ENCODE data around the gene MAPKBP1.

Gene MAPKBP1

DNA sequence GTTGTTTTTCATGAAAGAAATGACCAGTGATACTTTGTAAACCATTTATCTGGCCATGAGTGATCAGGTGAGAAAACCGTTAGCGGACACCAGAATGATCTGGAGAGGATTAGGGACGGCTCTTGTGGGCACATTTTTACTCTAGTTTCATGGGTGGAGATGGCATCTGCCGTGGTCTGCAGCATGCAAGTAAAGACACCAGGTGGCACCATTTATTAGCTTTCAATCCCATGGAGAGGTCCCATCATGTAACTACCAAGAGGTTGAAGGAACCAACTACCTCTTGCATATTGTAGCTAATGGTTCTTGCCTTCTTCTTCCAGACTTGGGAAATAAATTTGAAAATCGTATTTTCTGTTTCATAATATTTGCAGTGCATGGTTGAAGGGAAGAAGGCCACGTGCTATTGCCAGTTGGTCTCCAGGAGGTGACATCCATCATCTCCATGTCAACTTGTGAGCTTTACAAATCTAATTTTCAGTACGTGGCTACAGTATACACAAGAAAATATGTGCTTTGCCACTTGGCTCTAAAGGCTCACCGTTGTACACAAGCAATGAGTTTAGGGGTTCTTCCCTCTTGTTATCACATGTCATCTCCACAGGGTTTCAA, 1.5 kb upstream of the MAPKBP1 start:
- Histone ChIP-seq H3K27me3 (ENCODE audit: control insufficient read depth, insufficient read depth, low read length) (no peaks in the 10 kb centered on the region), H3K9me3 (ENCODE audit: control insufficient read depth, insufficient read depth, low read length) (no peaks in the 10 kb centered on the region), H3K4me1 (ENCODE audit: control insufficient read depth, insufficient read depth, low read length) (no peaks in the 10 kb centered on the region), H3K27ac (ENCODE audit: low read length) (no peak overlapping the region), H3K36me3 (ENCODE audit: control insufficient read depth, insufficient read depth, low read length) (no peaks in the 10 kb centered on the region), H3K4me3 (ENCODE audit: low read length) (no peak overlapping the region)
- DNase-seq (ENCODE audit: low read depth, low spot score) = no peak
- no CpG with 5 or more reads among the region's 8 CpGs for WGBS (ENCODE audit: insufficient coverage, insufficient read length)

DNA sequence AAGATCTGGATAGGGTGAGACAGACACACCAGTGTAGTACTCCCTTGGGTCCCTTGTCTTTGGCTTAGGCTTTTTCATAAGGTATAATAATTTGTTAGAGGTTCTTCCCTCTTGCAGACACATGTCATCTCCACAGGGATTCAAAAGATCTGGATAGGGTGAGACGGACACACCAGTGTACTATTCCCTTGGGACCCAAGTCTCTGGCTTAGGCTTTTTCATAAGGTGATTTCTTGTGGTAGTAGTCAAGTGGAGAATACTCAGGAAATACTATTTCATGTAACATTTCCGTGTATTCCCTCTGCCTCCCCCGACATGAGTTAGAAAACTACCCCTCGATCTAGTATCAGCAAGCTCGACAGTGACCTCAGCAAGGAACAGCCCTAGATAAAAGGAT, 954 bp upstream of the MAPKBP1 start:
- DNase-seq (ENCODE audit: low read depth, low spot score) = no peak
- Histone ChIP-seq H3K27ac (ENCODE audit: low read length) (no peak overlapping the region), H3K27me3 (ENCODE audit: control insufficient read depth, insufficient read depth, low read length) (no peaks in the 10 kb centered on the region), H3K36me3 (ENCODE audit: control insufficient read depth, insufficient read depth, low read length) (no peaks in the 10 kb centered on the region), H3K4me1 (ENCODE audit: control insufficient read depth, insufficient read depth, low read length) (no peaks in the 10 kb centered on the region), H3K9me3 (ENCODE audit: control insufficient read depth, insufficient read depth, low read length) (no peaks in the 10 kb centered on the region), H3K4me3 (ENCODE audit: low read length) (no peak overlapping the region)
- no CpG with 5 or more reads among the region's 5 CpGs for WGBS (ENCODE audit: insufficient coverage, insufficient read length)

DNA sequence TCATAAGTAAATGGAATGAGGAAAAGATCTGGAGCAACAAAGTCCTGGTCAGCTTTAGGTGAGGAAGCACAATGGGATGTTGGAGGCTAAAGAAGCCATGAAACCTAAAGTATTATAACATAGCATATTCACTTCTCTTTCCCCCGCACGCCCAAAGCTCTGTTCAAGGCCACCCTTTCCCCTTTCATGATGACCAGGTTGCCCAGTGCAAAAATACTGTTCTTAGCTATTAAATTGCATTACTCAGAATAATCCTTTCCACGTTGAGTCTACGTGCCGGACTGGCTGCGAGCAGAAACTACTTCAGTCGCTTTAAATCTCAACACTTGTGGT, 589 bp upstream of the MAPKBP1 start:
- H3K4me1 ChIP-seq (ENCODE audit: control insufficient read depth, insufficient read depth, low read length) = no peaks in the 10 kb centered on the region
- WGBS (ENCODE audit: insufficient coverage, insufficient read length) = no CpG with 5 or more reads among the region's 7 CpGs

DNA sequence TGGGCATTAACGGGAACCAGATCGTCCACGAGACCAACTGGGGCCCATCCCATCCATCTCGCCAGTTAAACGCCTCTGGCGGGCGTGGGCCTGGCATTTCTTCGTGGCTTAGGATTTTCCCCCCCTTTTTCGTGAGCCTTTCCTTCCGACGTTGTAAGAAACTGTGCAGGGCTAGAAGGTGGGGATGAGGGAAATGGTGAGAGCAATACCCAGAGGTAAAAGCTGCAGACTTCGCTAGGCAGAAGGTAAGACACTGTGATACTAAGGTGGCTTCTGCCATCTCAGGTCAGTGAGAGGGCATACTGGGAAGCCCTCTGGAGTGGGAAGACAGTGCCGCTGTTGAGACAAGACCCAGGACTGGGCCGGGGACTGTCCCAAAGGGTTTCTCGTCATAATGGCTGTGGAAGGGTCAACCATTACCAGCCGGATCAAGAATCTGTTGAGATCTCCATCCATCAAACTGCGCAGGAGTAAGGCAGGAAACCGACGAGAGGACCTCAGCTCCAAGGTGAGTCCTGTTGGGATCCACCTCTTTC, 666 bp downstream of the MAPKBP1 start:
- H3K27me3 ChIP-seq (ENCODE audit: control insufficient read depth, insufficient read depth, low read length) = no peaks in the 10 kb centered on the region
- no CpG with 5 or more reads among the region's 19 CpGs for WGBS (ENCODE audit: insufficient coverage, insufficient read length)
- H3K36me3 ChIP-seq (ENCODE audit: control insufficient read depth, insufficient read depth, low read length) = no peaks in the 10 kb centered on the region
- DNase-seq (ENCODE audit: low read depth, low spot score) = no peak
- no peaks in the 10 kb centered on the region for H3K4me1 ChIP-seq (ENCODE audit: control insufficient read depth, insufficient read depth, low read length)
- H3K9me3 ChIP-seq (ENCODE audit: control insufficient read depth, insufficient read depth, low read length) = no peaks in the 10 kb centered on the region
- no peak overlapping the region for H3K27ac ChIP-seq (ENCODE audit: low read length)
- peak overlapping the region; percentile 71; the same call in 1 of the 2 replicates for H3K4me3 ChIP-seq (ENCODE audit: low read length)

More for the DNA sequence above, 589 bp upstream of the MAPKBP1 start:
- Histone ChIP-seq H3K9me3 (ENCODE audit: control insufficient read depth, insufficient read depth, low read length) (no peaks in the 10 kb centered on the region), H3K27ac (ENCODE audit: low read length) (no peak overlapping the region), H3K36me3 (ENCODE audit: control insufficient read depth, insufficient read depth, low read length) (no peaks in the 10 kb centered on the region), H3K4me3 (ENCODE audit: low read length) (peak overlapping the region; percentile 37; the same call in 1 of the 2 replicates), H3K27me3 (ENCODE audit: control insufficient read depth, insufficient read depth, low read length) (no peaks in the 10 kb centered on the region)
- DNase-seq (ENCODE audit: low read depth, low spot score) = no peak

DNA sequence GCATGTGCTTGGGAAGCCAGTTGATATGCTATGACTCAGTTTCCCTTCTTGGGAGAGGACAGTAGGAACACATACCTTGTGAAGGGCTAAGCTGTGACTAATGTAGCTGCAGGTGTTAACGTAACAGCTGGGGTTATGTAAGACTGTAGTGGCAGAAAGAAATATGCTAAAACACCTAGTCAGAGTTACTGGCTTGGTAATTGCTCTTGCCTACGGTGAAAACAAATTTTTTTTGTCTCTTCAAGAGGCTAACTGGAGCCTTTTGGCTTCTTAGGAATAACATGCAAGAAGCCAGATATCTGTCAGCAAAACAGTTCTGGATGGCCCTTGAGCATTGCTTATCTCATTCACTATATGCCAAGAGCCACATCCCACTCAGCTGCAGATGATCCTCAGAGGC, 1.4 kb downstream of the MAPKBP1 start:
- H3K9me3 ChIP-seq (ENCODE audit: control insufficient read depth, insufficient read depth, low read length) = no peaks in the 10 kb centered on the region
- H3K27ac ChIP-seq (ENCODE audit: low read length) = no peak overlapping the region
- no peaks in the 10 kb centered on the region for H3K4me1 ChIP-seq (ENCODE audit: control insufficient read depth, insufficient read depth, low read length)

DNA sequence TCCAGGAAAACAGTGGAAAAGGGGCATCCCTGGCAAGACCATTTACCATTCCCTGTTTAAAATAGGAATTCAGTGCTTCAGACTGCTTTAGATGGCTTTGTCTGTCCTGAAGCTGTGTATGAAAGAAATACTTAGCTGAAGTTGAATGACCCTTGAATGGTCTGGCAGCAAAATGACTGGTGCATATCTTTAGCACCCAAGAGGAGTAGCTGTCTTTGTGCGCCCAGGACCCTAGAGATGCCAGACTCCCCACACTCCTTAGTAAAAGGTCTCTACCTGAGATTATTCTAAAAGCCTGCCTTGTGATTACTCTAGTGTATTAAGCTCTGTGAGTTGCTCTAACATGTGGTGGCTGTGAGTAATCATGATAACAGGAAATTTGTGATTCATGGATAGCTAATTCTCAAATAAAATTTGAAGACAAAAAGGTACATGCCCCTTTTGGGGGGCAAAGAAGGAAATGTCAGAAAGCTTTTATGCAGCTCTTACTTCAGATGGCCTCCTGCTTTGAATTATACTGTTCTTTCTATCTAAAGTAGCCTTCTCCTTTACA, 3.2 kb downstream of the MAPKBP1 start:
- H3K27me3 ChIP-seq (ENCODE audit: control insufficient read depth, insufficient read depth, low read length) = no peaks in the 10 kb centered on the region
- no CpG with 5 or more reads among the region's 1 CpG for WGBS (ENCODE audit: insufficient coverage, insufficient read length)
- H3K4me3 ChIP-seq (ENCODE audit: low read length) = no peak overlapping the region
- H3K36me3 ChIP-seq (ENCODE audit: control insufficient read depth, insufficient read depth, low read length) = no peaks in the 10 kb centered on the region
- no peaks in the 10 kb centered on the region for H3K9me3 ChIP-seq (ENCODE audit: control insufficient read depth, insufficient read depth, low read length)
- H3K4me1 ChIP-seq (ENCODE audit: control insufficient read depth, insufficient read depth, low read length) = no peaks in the 10 kb centered on the region
- no peak overlapping the region for H3K27ac ChIP-seq (ENCODE audit: low read length)
- no peak for DNase-seq (ENCODE audit: low read depth, low spot score)

More for the DNA sequence above, 1.4 kb downstream of the MAPKBP1 start:
- DNase-seq (ENCODE audit: low read depth, low spot score) = no peak
- no CpG with 5 or more reads among the region's 2 CpGs for WGBS (ENCODE audit: insufficient coverage, insufficient read length)
- H3K4me3 ChIP-seq (ENCODE audit: low read length) = no peak overlapping the region
- H3K36me3 ChIP-seq (ENCODE audit: control insufficient read depth, insufficient read depth, low read length) = no peaks in the 10 kb centered on the region
- no peaks in the 10 kb centered on the region for H3K27me3 ChIP-seq (ENCODE audit: control insufficient read depth, insufficient read depth, low read length)

DNA sequence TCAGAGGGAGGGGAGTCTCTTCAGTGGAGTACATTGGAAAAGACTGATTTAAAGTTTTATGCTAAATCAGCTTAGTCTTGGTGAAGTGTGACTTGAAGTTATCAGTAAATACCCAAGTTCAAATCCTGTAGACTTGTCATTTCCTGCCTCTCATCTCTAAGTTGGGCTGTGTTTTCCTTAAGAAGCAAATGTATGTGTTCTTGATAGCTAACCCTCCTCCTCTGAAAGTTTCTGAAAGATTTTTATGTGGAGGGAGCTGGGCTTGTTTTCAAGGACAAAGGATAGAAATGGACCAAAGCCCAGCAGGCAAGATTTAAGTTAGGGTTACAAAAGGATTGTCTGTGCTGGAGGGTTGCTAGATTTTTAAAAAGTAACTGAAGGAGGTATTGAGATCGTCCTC, 4.2 kb downstream of the MAPKBP1 start:
- Histone ChIP-seq H3K4me3 (ENCODE audit: low read length) (no peak overlapping the region), H3K27me3 (ENCODE audit: control insufficient read depth, insufficient read depth, low read length) (no peaks in the 10 kb centered on the region), H3K4me1 (ENCODE audit: control insufficient read depth, insufficient read depth, low read length) (no peaks in the 10 kb centered on the region), H3K9me3 (ENCODE audit: control insufficient read depth, insufficient read depth, low read length) (no peaks in the 10 kb centered on the region), H3K36me3 (ENCODE audit: control insufficient read depth, insufficient read depth, low read length) (no peaks in the 10 kb centered on the region), H3K27ac (ENCODE audit: low read length) (no peak overlapping the region)
- no peak for DNase-seq (ENCODE audit: low read depth, low spot score)
- WGBS (ENCODE audit: insufficient coverage, insufficient read length) = no CpG with 5 or more reads among the region's 1 CpG

DNA sequence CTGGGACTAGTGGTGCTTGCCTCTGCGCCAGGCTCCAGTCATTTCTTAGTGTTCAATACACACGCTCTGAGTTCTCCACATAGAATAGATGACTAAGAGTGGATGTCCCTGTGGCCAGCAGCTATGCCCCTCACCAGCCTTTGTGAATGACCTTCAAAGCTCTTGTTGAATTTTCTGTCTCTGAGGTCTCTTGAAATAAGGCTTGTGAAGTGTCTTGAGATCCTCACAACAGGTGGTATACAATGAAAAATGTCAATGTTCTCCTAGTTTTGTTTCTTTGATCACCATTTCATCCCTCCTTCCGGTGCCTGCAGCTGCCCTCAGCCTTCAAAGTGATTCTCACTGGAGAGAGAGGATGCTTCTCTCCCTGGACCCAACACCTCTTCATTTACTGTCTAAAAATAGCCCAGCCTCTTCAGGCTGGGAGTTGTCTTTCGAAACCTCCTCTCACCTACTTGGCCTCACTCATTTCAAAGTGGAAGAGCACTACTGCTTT, 5.4 kb downstream of the MAPKBP1 start:
- no CpG with 5 or more reads among the region's 4 CpGs for WGBS (ENCODE audit: insufficient coverage, insufficient read length)
- Histone ChIP-seq H3K4me1 (ENCODE audit: control insufficient read depth, insufficient read depth, low read length) (no peaks in the 10 kb centered on the region), H3K27me3 (ENCODE audit: control insufficient read depth, insufficient read depth, low read length) (no peaks in the 10 kb centered on the region), H3K4me3 (ENCODE audit: low read length) (no peak overlapping the region), H3K9me3 (ENCODE audit: control insufficient read depth, insufficient read depth, low read length) (no peaks in the 10 kb centered on the region), H3K27ac (ENCODE audit: low read length) (no peak overlapping the region), H3K36me3 (ENCODE audit: control insufficient read depth, insufficient read depth, low read length) (no peaks in the 10 kb centered on the region)
- no peak for DNase-seq (ENCODE audit: low read depth, low spot score)

DNA sequence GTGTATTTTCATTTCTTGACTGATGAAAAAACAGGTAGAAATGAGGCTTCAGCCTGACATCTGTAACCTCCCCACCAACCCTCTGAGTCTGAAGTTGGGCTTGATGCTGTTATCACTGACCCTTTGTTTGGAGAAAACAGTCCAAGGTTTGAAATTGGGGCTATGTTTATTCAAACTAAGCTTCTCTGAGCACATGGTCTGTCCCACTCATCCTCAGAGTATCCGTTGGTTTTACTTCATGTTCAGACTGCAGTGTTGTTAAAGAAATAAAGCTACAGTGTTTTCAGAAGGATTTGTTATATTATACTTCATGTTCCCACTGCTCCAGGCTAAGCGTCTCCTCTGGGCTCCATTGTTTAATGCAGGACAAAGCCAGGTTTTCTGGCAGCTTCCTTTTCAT, 6.0 kb downstream of the MAPKBP1 start:
- no peaks in the 10 kb centered on the region for H3K9me3 ChIP-seq (ENCODE audit: control insufficient read depth, insufficient read depth, low read length)
- no peak for DNase-seq (ENCODE audit: low read depth, low spot score)
- H3K27me3 ChIP-seq (ENCODE audit: control insufficient read depth, insufficient read depth, low read length) = no peaks in the 10 kb centered on the region
- H3K4me3 ChIP-seq (ENCODE audit: low read length) = no peak overlapping the region
- no peaks in the 10 kb centered on the region for H3K4me1 ChIP-seq (ENCODE audit: control insufficient read depth, insufficient read depth, low read length)
- H3K27ac ChIP-seq (ENCODE audit: low read length) = no peak overlapping the region
- no CpG with 5 or more reads among the region's 2 CpGs for WGBS (ENCODE audit: insufficient coverage, insufficient read length)
- H3K36me3 ChIP-seq (ENCODE audit: control insufficient read depth, insufficient read depth, low read length) = no peaks in the 10 kb centered on the region

DNA sequence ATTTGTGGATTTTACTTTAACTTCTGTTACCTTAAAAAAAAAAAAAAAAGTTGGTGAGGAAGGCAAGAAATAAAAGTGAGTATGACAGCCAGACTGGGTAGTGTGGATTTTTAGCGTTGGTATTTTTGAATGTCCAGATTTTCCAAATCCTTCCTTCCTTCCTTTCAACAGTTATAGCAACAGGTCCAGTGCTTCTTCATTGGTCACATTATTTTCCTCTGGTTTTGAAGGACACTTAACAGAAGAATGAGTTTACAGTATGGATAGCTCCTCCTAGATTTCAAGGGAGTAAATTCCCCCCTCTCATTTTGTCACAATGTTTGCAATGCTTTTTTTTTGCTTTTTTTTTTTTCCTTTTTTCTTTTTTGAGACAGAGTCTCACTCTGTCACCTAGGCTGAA, 6.4 kb downstream of the MAPKBP1 start:
- no peak for DNase-seq (ENCODE audit: low read depth, low spot score)
- H3K4me1 ChIP-seq (ENCODE audit: control insufficient read depth, insufficient read depth, low read length) = no peaks in the 10 kb centered on the region
- H3K9me3 ChIP-seq (ENCODE audit: control insufficient read depth, insufficient read depth, low read length) = no peaks in the 10 kb centered on the region
- H3K27me3 ChIP-seq (ENCODE audit: control insufficient read depth, insufficient read depth, low read length) = no peaks in the 10 kb centered on the region
- no peak overlapping the region for H3K27ac ChIP-seq (ENCODE audit: low read length)
- no peaks in the 10 kb centered on the region for H3K36me3 ChIP-seq (ENCODE audit: control insufficient read depth, insufficient read depth, low read length)
- WGBS (ENCODE audit: insufficient coverage, insufficient read length) = no CpG with 5 or more reads among the region's 1 CpG
- no peak overlapping the region for H3K4me3 ChIP-seq (ENCODE audit: low read length)
